Fibroblast of villous mesenchyme (primary cell): ENCODE measurements around the gene FRRS1. TPM values are rescaled to one million over a fixed set of nuclear protein-coding genes. Genes with fewer than 3 reads are reported as not detected.
A peak's percentile ranks its signal among the peaks of the same experiment; 100 is the strongest.

Experiments used
- DNase-seq: peaks from one replicate; pipeline ENCODE4 v3.0.0-alpha.2; 2010; ENCODE audit warnings: low read depth
- H3K4me3 ChIP-seq: 2 replicates; pipeline ENCODE4 v1.5.1; 2011; ENCODE audit warnings: low read depth, mild to moderate bottlenecking, low read length
- total RNA-seq: library from RNA; depleted of rRNA; stranded (reverse); fragments of >200 nt; gene quantifications from 2 replicates; pipeline ENCODE4 v1.2.3, GENCODE V29; 2012
- TF ChIP-seq, protein P1 (sequence below): IDR thresholded peaks from 2 replicates; pipeline ENCODE4 v1.5.1; 2012; ENCODE audit warnings: low read depth, mild to moderate bottlenecking, low read length; ENCODE audit not compliant: insufficient read depth

Gene FRRS1
- total RNA-seq, 1 donor, result 20.7 TPM

DNA sequence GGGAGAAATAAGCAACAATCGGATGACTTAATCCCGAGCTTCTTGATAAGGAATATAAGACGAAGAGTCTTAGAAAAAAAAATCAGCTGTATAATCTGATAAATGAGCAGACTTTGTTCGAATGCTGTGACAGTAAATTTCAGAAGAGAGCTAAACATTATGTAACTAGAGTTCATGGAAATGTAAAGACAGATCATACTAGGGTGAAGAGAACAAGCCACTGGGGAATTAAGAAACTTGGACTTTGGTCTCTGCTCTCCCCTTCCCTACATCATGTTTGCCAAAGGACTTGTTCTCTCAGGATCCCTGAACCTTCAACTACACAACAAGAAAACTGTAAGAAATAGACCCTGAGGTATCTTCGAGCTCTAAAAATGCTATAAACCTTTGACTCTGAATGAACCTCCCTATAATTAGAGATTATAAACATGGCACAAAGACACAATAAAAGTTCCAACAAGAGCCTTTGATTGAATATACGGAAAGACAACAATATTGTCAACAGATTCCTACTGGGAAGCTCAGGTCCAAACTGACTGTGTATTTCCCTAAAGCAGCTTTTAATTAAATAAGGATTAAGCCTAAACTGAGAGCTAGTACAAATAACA, 27.5 kb downstream of the FRRS1 start:
- H3K4me3 ChIP-seq, result no peak overlapping the region
- no peak for DNase-seq
- TF ChIP-seq, protein P1, sequence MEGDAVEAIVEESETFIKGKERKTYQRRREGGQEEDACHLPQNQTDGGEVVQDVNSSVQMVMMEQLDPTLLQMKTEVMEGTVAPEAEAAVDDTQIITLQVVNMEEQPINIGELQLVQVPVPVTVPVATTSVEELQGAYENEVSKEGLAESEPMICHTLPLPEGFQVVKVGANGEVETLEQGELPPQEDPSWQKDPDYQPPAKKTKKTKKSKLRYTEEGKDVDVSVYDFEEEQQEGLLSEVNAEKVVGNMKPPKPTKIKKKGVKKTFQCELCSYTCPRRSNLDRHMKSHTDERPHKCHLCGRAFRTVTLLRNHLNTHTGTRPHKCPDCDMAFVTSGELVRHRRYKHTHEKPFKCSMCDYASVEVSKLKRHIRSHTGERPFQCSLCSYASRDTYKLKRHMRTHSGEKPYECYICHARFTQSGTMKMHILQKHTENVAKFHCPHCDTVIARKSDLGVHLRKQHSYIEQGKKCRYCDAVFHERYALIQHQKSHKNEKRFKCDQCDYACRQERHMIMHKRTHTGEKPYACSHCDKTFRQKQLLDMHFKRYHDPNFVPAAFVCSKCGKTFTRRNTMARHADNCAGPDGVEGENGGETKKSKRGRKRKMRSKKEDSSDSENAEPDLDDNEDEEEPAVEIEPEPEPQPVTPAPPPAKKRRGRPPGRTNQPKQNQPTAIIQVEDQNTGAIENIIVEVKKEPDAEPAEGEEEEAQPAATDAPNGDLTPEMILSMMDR, result no peak

DNA sequence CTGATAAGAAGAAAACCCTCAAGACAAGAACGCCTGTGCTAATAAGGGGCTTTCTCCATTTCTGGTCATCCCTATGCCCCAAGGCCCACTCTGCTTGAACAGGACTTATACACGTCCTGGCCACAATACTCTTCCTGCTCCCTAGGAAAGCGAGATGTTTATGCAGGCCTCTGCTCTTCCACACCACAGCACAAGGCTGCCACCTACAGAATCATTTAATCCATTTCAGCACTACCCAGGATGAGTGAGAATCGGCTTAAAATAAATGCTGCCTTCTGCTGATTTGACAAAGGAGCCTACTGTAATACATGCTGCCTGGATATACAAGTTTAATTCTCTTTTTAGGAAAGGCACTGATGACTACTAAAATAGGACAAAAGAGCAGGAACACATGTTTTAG, 29.4 kb downstream of the FRRS1 start:
- H3K4me3 ChIP-seq, result no peak overlapping the region
- TF ChIP-seq, protein P1, result peak; percentile 60
- DNase-seq, result peak; percentile 70

DNA sequence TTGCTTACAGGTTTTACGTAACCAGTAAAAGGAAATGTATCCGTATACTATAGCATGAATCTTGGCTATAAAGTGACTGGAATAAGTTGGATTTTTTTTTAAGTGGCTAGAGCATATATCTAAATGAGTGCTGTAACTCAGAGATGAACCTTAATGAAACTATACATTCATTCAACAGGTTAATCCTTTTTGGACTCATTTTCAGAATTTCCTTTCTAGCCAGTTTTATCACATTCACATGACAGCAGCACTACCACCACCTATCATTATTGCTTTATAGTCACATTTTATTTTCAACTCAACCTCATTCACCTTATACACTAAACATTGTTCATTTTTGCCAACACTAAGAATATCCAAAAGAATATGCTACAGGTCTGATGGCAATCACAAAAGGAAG, 30.6 kb downstream of the FRRS1 start:
- TF ChIP-seq, protein P1, result no peak
- DNase-seq, result no peak
- H3K4me3 ChIP-seq, result no peak overlapping the region

DNA sequence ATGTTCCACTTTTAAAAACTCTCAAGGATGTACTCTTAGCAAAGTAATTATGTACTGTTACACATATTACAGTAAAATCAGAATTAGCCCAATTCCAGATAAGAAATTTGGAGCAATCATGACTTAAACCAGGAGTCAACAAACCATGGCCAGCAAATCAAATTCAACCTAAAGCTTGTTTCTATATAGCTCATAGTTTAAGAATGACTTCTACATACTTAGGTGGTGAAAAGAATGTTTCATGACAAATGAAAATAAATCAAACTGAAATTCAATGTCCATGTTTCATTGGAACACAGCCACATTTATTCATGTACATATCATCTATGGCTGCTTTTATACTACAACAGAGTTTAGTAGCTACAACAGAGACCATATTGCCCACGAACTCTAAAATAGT, 35.1 kb downstream of the FRRS1 start:
- TF ChIP-seq, protein P1, result no peak
- DNase-seq, result no peak
- H3K4me3 ChIP-seq, result no peak overlapping the region

DNA sequence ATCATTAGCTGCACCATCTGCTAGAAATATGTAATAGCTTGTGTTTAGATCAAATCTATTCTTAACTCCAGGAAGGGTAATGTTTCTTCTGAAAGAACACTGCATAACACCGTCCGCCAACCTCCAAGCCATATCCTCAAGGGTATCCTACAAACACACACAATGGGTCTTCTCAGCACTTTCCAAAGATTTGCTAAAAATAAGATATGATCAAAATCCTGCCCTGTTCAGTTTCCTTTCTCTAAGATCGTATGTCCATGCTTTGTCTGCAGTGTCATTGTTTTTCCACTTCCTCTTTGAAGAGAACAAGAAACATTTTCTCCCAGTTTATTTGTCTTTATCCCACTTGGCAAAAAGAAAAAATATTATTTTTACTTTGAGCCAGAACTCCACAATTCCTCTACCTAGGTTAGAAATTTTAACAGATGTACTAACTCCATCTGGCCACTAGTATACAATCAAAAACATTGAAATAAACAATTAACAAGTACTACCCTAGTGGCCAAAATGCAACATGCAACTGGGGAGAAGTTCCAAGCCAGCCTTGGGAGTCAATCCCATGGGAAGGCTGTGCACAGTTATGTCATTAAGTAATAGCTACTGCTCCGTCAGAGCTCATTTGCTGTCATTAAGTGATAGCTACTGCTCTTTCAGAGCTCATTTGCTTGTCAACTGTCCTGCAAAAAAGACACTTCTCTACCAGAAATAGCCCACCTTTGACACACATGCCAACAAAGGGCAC, 37.8 kb downstream of the FRRS1 start:
- DNase-seq, result no peak
- H3K4me3 ChIP-seq, result no peak overlapping the region
- TF ChIP-seq, protein P1, result peak; percentile 48

DNA sequence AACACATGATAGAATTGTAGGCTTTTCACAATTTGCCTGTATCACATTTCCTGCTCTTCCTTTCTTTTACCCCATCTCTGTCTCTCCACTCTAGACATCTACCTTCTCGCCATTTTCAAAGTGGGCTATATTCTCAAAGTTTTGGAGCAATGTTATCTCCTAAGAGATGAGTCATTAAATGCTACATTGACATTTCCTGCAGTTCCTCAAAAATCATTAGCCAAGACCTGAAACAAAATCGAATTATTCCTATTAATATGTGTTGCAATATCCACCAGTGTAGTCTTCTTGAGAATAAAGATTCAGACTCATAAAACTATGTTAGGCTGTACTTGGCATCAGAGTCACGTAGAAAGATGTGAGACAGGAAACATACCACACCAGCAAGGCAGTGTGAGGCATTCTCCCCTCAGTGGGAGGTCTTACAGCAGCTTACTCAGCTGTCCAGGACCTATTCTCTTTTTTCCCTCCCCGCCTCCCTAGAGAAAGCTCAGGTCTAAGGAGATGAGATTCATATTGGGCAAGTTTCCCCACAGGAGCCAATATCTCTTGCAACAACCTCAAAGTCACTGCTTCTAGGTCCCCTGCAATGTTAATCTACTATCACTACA, 38.8 kb downstream of the FRRS1 start:
- no peak overlapping the region for H3K4me3 ChIP-seq
- TF ChIP-seq, protein P1, result no peak
- DNase-seq, result peak; percentile 28

DNA sequence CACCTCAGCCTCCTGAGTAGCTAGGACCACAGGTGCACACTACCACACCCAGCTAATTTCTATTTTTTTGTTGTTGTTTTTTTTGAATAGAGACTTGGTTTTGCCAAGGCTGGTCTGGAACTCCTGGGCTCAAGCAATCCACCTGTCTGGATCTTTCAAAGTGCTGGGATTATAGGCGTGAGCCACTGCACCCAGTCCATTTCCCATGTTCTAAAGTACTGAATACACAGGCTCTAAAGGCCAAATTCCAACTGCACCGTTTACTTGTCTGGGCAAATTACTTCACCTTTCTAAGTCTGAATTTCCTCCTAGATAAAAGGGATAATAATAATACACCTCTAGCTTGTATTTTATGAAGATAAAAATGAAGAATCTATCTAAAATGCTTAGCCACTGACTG, 39.6 kb downstream of the FRRS1 start:
- TF ChIP-seq, protein P1, result no peak
- no peak for DNase-seq
- no peak overlapping the region for H3K4me3 ChIP-seq
